CD4-positive, alpha-beta T cell treated with Interleukin-17A for 1 hour (primary cell): ENCODE data around the gene RPS27A.
"Not testable (repeated sequence)": the region's sequence is repeated elsewhere in the genome, so short reads cannot be mapped to it uniquely, and the experiment has no call there.

Experiments used
- DNase-seq: peaks from one replicate; pipeline ENCODE4 v3.0.0-alpha.2; 2020

The RPS27A gene

DNA sequence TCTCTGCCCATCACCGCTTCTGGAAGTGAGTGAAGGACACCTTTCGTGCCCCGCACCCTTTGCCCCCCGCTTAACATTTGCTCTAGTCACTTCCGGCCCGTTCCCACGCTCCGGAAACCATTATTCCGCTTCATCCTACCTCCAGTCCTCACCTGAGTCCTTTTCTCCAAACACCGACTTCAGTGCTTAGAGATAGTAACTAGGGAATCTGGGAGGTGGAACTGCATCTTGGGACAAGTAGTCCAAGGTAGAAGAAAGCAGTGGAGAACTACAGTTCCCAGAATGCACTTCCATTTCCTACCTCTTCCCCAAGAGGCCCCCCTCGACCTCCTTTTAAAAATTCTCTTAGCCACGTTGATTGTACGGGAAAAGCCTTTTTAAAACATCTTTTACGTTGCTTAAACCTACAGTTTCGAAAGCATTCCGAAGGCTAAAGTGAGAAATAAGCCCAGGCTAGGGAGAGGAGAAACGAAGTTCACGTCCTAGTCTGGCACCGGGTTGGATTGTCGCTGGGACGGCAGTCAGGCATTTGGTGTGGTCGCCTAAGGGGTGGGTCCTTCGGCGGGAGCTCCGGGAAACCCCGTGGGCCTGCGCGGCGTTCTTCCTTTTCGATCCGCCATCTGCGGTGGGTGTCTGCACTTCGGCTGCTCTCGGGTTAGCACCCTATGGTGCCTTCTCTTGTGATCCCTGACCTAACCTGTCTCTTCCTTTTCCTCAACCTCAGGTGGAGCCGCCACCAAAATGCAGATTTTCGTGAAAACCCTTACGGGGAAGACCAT lies at the start of gene RPS27A, which contains the start of gene CLHC1:
Gene RPS27A (plus strand): TSS at position 605 of the 779 bp plus-strand sequence. CDS start 137 bp downstream, at position 742.
Gene CLHC1 (minus strand): TSS at position 210 of the 779 bp plus-strand sequence. CDS start 9,882 bp downstream, outside the sequence.
- DNase-seq = peak; percentile 94

DNA sequence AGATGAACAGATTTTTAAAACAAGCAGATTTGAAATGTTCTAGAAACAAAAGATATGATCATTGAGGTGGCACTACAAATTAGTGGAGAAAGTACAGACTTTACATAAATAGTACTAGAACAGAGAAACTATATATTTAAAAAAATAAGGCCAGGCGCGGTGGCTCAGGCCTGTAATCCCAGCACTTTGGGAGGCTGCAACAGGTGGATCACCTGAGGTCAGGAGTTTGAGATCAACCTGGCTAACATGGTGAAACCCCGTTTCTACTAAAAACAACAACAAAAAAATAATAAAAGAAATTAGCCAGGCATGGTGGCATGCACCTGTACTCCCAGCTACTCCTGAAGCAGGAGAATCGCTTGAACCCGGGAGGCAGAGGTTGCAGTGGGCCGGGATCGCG lies 45.7 kb upstream of the RPS27A start:
- DNase-seq = not testable (repeated sequence)

DNA sequence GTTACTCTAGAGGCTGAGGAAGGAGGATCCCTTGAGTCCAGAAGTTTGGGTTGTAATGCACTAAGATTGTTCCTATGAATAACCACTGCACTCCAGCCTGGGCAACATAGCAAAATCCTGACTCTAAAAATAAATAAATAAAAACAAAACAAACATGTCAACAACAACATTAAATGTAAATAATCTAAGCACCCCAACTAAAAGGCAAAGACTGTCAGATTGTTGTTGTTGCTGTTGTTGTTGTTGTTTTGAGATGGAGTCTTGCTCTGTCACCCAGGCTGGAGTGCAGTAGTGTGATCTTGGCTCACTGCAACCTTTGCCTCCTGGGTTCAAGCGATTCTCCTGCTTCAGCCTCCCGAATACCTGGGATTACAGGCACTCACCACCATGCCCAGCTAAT lies 40.6 kb upstream of the RPS27A start:
- not testable (repeated sequence) for DNase-seq

DNA sequence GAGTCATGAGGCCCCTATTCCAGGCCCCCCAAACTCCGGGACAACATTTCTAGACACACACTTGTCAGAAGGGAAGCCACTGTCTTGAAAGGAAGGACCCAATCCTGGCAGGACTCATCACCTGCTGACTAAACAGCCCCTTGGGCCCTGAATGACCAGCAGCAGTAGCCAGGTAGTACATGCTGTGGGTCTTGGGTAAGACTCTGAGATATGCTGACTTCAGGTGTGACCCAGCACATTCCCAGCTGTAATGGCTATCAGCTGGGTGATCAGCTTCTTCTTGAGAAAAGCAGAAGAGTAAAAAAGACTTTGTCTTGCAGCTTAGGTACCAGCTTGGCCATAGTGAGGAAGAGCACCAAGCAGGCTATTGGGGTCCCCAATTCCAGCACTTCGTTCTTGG lies 36.0 kb upstream of the RPS27A start:
- no peak for DNase-seq

DNA sequence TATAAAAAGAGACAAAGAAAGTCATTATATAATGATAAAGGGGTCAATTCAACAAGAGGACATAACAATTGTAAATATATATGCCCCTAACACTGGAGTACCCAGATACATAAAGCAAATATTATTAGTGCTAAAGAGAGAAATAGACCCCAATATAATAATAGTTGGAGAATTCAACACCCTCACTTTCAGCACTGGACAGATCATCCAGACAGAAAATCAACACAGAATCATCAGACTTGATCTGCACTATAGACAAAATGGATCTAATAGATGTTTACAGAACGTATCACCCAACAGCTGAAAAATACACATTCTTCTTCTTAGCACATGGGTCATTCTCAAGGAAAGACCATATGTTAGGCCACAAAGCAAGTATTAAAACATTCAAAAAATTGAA lies 32.1 kb upstream of the RPS27A start:
- no peak for DNase-seq

DNA sequence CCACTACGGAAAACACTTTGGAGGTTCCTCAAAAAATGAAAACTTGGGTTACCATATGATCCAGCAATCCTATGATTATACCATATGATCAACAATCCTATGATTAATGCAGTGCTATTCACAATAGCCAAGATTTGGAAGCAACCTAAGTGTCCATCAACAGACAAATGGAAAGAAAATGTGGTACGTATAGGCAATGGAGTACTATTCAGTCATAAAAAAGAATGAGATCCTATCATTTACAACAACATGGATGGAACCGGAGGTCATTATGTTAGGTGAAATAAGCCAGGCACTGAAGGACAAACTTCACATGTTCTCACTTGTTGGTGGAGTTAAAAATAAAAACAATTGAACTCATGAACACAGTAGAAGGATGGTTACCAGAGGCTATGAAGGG lies 28.0 kb upstream of the RPS27A start:
- DNase-seq = no peak

DNA sequence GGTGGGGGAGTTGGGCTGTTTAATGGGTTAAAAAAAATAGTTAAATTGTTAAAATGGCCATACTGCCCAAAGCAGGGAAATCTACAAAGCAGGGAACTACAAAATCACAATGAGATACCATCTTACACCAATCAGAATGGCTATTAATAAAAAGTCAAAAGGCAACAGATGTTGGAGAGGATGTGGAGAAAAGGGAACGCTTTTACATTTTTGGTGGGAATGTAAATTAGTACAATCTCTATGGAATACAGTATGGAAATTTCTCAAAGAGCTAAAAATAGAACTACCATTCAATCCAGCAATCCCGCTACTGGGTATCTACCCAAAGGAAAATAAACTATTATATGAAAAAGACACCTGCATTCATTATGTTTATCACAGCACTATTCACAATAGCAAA lies 27.5 kb upstream of the RPS27A start:
- DNase-seq = no peak

DNA sequence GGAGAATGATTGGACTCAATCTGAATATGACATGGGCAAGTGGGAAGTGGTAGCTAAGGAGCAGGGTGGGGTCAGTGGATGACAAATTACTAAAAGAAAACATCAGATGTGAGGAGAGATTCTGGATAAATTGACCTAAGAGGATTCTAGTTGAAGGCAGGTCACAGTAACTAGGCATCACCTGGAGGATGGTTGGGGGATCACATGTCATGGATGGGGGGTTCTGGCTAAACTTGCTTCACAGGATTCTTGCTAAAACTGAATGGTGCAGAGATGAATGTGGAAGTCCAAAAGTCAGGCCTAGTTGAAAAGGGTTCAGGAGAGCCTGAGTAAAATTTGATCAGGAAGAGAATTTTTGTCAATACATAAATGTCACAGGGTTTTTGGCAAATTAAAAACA lies 18.7 kb upstream of the RPS27A start:
- no peak for DNase-seq

DNA sequence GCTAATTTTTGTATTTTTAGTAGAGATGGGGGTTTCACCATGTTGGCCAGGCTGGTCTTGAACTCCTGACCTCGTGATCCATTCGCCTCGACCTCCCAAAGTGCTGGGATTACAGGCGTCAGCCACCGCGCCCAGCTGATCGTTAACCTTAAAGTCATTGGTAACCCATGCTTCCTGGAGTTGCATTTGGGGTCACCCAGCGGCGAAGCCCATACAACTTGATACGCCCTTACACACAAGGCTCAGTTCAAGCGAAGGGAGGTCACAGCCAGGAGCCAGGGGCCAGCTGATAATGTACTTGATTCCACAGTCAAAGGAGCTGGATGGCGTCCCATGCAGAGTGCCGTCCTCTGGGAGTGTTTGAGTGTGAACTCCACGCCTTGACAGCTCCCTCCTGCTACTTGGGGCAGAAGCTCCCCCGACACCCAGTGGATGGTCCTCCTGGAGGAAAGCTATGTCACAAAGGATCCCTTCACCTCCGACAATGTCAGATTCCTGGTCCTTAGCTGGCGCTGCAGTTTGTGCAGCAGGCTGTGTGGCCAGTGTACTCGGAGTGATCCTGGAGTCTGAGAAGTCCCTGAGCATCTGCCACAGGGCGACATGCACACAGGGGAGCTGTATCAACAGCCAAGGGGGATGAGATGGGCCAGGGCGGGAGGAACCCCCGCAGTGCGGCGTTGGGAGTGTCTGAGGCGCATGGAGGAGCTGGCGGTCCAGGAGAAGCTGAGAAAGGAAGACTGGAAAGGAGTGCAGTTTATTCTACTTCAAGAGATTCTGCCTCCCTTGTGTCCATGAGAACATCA lies 8.3 kb upstream of the RPS27A start:
- DNase-seq = no peak

DNA sequence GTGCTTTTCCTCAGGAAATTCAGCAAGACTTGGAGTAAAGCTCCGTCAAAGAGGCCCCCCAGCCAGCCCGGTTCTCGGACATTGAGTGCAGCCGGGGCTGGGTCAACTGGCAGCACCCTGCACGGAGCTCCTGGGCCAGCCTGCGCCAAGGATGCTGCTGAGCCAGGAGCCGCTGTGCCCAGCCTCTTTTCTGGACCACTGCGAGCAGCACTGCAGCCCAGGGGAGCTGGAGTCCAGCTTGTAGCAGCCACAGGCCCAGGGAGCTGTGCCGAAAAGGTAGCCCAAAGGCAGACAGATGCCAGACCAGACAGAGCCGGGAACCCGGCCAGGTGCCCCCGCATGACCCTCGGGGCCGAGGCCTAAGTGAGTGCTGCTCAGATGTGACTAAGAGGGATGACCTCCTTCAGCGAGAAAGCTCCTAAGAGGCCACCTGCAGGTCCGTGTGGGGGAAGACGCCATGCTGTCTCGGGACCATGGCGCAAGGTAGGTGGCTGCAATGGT lies 7.7 kb upstream of the RPS27A start:
- DNase-seq = no peak

DNA sequence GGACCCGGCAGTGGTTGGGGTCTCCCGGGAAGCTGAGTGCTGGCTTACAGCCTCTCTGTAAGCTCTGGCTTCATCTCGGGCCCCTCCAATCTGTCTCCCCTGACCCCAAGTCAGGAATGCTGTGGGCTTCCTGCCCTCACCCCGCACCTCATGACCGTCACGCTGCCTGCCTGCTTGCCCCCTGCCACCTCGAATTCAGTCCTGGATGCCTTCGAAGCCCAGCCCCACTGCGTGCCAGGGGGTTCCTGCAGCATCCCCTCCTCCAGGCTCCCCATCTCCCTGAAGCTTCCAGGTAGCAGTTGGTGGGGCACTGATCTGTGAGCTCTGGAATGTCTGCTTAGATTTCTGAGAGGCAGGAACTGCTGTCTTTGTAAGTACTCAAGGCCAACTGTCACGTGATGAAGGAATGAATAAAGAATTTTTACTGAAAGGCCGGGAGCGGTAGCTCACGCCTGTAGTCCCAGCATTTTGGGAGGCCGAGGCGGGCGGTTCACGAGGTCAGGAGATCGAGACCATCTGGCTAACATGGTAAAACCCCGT lies 6.9 kb upstream of the RPS27A start:
- no peak for DNase-seq

DNA sequence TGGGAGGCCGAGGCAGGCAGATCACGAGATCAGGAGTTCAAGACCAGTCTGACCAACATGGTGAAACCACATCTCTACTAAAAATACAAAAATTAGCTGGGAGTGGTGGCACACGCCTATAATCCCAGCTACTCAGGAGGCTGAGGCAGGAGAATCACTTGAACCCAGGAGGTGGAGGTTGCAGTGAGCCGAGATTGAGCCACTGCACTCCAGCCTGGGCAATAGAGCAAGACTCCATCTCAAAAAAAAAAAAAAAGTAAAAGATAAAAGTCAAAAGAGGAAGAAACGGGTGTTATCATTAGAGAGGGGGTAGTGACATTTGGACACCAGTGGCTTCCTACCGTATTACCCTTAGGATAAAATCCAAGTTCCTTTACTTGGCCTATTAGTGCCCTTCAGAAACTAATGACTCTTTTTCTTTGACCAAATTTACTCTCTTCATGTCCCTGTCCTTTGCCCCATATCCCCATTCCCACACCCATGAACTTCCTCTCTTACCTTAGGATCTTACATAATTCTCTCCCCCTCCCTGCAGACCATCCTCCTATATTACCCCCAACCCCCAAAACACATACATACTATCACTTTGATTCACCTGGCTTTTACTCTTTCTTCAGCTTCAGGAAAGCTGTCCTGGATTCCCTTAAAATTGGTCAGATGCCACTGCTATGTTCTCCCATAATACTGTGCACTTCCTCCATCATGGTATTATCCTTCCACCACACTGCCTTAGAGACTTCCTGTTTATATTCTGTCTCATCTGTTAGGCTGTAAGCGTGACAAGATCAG lies 4.9 kb upstream of the RPS27A start:
- peak; percentile 32 for DNase-seq

DNA sequence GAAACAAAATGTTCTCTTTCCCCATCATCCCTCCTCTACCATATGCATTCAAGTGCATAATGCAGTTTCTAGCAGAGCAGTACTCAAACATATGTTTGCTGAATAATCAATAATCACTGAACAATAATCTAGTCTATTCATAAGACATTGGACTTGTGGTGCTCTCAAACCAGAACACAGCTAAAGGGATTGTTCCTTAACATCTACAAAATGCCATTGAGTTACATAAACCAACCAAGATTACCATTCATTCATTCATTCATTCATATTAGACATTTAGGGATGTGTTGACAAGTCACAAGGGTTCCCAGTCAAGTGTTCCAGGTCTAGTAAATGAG lies 4.3 kb upstream of the RPS27A start:
- no peak for DNase-seq

DNA sequence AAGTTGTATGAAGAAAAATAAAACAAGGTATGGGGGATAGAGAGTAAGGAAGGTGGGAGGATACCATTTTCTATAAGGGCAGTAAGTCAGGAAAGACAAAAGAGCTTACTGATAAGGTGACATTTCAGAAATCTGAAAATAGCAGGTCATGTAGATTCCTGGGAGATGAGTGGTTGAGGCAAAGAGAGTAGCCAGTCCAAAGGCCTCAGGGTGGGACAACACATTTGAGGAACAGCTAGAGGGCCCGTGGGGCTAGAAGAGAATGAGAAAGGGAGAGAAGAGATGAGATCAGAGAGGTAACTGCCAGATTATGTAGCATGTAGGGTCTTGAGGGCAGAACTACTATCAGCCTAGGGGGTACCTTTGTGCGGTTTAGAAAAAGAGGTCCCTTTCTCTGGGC lies 3.3 kb upstream of the RPS27A start:
- DNase-seq = no peak

DNA sequence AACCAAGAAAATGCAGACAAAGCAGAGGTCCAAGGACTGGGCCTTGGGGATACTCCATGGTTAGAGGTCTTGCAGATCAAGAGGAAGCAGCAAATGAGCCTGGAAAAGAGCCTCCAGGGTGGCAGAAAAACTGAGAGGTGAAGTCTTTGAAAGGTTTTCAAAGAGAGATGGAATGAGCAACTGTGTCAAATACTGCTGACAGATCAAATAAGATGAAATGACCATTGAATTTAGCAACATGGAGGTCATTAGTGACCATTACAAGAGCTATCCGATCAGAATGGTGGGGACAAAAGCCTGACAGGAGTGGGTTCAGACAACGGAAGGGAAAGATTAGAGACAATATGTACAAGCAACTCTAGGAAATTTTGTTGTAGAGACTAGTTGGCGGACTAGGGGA lies 1.9 kb upstream of the RPS27A start:
- no peak for DNase-seq

DNA sequence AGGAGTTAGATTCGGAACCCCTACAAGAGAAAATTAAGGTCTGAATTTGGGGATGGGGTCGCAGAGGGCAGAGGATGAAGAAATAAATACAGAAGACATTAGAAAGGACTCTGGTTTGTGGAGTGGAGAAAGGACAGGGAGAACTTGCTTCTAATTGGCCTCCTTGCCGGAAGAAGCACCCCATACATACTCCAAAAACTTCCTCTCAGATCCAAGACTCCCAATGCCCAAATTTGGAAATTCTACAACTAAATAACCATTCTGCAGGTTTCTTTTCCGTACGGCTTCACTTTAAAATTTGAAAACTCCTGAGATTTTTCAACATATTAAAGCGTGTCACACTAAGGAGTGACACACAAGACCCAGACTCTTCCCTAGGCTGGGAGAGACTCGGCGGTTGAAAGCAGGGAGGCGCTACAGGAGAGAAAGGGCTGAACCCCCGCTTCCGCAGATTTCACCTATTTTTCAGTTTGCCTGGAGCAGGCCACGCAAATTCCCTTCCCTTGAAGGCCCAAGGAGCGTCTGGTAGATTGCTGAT lies 873 bp upstream of the RPS27A start:
- no peak for DNase-seq

DNA sequence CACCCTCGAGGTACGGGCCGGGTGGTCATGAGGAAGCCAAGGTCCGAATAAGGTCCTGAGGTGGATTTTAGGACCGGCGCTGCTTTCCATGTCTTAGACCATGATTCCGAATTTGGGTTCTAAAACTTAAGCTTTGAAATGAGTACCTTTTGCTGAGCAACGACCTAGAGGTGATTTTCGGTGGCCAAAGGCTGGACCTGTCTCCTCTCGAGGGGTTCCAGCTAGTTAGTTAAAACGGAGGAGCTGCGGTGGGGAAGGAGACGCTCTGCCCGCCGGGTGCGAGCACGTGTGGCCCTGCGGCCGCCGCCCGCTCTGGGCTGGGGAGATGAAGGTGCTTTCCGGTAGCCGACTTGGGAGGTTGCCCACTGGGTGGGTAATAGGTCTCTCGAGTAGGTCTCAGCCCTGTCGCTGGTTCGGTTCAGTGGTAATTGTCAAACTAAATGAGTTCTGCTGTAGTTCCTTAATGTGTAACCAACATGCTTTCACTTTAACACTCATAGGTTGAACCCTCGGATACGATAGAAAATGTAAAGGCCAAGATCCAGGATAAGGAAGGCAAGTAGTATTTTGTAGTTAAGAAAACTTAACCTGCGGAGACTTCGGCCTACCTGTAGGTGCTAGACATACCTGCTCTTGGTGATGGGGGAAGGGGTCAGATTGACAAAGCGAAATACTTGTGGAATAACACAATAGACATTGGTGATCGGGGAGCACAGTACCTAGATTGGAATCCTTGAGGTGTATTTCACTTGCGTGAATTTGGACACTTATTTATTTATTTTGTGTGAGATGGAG lies 572 bp downstream of the RPS27A start:
- peak; percentile 77 for DNase-seq

DNA sequence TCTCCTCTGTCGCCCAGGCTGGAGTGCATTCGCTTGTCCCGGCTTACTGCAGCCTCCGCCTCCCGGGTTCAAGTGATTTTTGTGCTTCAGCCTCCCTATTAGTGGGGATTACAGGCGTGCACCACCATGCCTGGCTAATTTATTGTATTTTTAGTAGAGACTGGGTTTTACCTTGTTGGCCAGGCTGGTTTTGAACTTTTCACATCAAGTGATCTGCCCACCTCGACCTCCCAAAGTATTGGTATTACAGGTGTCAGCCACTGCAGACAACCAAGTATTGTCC lies 1.1 kb downstream of the RPS27A start:
- no peak for DNase-seq

DNA sequence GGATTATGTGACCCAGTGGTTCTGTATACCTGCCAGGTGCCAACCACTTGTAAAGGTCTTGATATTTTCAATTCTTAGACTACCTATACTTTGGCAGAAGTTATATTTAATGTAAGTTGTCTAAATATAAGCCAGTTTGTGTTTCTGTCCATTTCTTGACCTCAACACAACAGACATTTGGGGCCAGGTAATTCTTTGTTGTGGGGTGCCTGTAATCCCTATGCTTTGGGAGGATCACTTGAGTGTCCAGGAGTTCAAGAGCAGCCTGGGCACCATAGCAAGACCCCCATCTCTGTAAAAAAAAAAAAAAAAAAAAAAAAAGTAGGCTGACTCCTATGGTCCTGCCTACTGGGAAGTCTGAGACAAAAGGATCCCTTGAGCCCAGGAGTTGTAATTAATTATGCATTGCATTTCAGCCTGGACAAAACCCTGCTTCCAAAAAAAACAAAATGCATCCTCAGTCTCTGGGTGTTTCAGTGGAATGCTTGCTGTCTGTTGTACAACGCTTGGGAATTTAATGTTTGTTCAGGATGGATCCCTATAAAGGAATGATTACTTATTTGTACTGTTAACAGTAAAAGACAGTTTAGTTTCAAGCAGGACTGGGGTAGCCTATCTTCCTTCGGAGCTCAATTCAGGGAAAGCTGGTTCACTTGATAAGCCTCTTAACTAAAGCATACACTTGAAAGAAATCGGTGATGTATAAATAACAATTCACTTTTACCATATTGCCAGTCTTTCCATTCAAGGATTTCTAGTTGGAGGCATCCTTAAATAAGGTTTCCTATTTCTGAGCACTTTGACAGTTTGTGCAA lies 3.4 kb downstream of the RPS27A start:
- no peak for DNase-seq

DNA sequence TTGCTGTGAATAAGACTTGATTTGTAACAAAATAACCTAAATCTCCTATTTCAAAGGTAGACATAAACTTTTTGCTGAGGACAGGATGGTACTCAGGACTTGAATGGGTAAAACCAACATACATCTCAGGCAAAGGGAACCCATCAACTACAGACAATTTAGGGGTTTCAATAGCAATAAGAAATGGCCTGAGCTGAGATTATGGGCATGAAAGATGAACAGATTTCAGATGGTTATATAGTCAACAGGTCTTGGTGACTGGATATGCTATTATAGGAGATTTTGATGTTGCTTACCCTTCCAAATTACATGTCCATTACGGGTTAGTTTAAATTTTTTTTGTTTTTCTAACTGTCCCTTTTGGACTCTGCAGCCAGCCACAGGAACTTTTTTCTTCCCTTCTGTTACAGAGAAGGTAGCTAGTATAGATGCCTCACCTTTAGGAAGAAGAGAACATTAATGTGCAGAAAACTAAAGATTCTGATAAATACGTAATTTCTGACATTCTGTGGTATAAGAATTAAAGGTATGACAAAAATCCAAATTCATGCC lies 4.6 kb downstream of the RPS27A start:
- no peak for DNase-seq
